Endothelial cell of umbilical vein (primary cell): Measurements from ENCODE around the gene KPNA1. TPM values are rescaled to one million over a fixed set of nuclear protein-coding genes. Genes with fewer than 3 reads are reported as not detected.

Experiments
- BruUV-seq: library from RNA; stranded (reverse); fragments of 400-500 nt; replicated peaks from 2 replicates; lab custom pipeline; 2021; lab: Mats Ljungman, UMichigan
- CTCF ChIA-PET: fragments of 300-600, 350-600 bp; sonication (Branson Sonifier 250); formaldehyde crosslinking; loops from one replicate; lab custom pipeline; 2021; ENCODE audit warnings: antibody characterized with exemption, inconsistent platforms; lab: Charles Lee
- POLR2A ChIA-PET: fragments of 300-600, 350-600 bp; sonication (Branson Sonifier 250); formaldehyde crosslinking; loops from one replicate; lab custom pipeline; 2021; ENCODE audit warnings: antibody characterized with exemption, inconsistent platforms; lab: Charles Lee
- DNase-seq: peaks from one replicate; pipeline ENCODE4 v3.0.0-alpha.2; 2011; ENCODE audit warnings: low read depth, low spot score
- FAIRE-seq: peaks from 2 replicates; lab custom pipeline; 2011; peaks lifted over from hg19 to GRCh38; lab: Jason Lieb, UNC
- H2AFZ ChIP-seq: 2 replicates; pipeline ENCODE4 v1.6.0; 2012; ENCODE audit warnings: low read depth, low read length, control low read depth, inconsistent platforms
- H3K27ac ChIP-seq: 2 replicates; pipeline ENCODE4 v1.5.1; 2011; ENCODE audit warnings: low read depth, mild to moderate bottlenecking, control low read depth, low read length, moderate library complexity; ENCODE audit not compliant: insufficient read depth
- H3K27me3 ChIP-seq, 2 experiments: 2 replicates each; pipeline versions ENCODE4 v1.6.0 to v1.6.1; 2011; ENCODE audit warnings: low read length in 2 of 2, mixed read lengths in 1 of 2; ENCODE audit not compliant: control insufficient read depth in 2 of 2, insufficient read depth in 2 of 2
- H3K36me3 ChIP-seq, 2 experiments: 2 replicates in 1 of 2; 3 replicates in 1 of 2; pipeline ENCODE4 v1.5.1; 2011; ENCODE audit warnings: low read length in 2 of 2, mild to moderate bottlenecking in 1 of 2, moderate library complexity in 1 of 2; ENCODE audit not compliant: control insufficient read depth in 2 of 2, insufficient read depth in 2 of 2; ENCODE audit errors: extremely low read depth in 1 of 2
- H3K4me1 ChIP-seq: 3 replicates; pipeline ENCODE4 v1.5.1; 2011; ENCODE audit warnings: mild to moderate bottlenecking, low read length; ENCODE audit not compliant: control insufficient read depth, insufficient read depth; ENCODE audit errors: extremely low read depth
- H3K4me2 ChIP-seq: 2 replicates; pipeline ENCODE4 v1.6.1; 2011; ENCODE audit warnings: low read length, control low read depth, mixed read lengths; ENCODE audit not compliant: insufficient read depth
- H3K4me3 ChIP-seq, 3 experiments: fragments of 200-600 bp in 1 of 3; sonication (generic), shearing (Covaris generic) in 1 of 3; replicated peaks in 1 of 3; 2 replicates each; pipeline ENCODE4 v1.5.1; 2011 to 2016; ENCODE audit warnings: control low read depth in 3 of 3, low read length in 3 of 3, mild to moderate bottlenecking in 2 of 3, inconsistent platforms in 1 of 3, low read depth in 1 of 3, moderate library complexity in 1 of 3; ENCODE audit not compliant: insufficient read depth in 1 of 3
- H3K79me2 ChIP-seq: 2 replicates; pipeline ENCODE4 v1.6.0; 2012; ENCODE audit warnings: low read length, inconsistent platforms; ENCODE audit not compliant: control insufficient read depth, insufficient read depth
- H3K9ac ChIP-seq: replicated peaks from 2 replicates; pipeline ENCODE3; 2011; ENCODE audit warnings: low read length, control low read depth; ENCODE audit not compliant: insufficient read depth; ENCODE audit errors: extremely low read depth
- H3K9me1 ChIP-seq: replicated peaks from 3 replicates; pipeline ENCODE4 v1.6.0; 2011; ENCODE audit warnings: mild to moderate bottlenecking, low read length; ENCODE audit not compliant: control insufficient read depth, insufficient read depth; ENCODE audit errors: extremely low read depth
- H3K9me3 ChIP-seq: replicated peaks from 2 replicates; pipeline ENCODE4 v1.5.1; 2012; ENCODE audit warnings: low read length, inconsistent platforms; ENCODE audit not compliant: control insufficient read depth, insufficient read depth
- H4K20me1 ChIP-seq: replicated peaks from 2 replicates; pipeline ENCODE3; 2011; ENCODE audit warnings: mild to moderate bottlenecking, low read length; ENCODE audit not compliant: control insufficient read depth, insufficient read depth; ENCODE audit errors: extremely low read depth
- CTCF ChIP-seq, 2 donors: IDR thresholded peaks; 1 replicate in 1 of 2; 2 replicates in 1 of 2; pipeline ENCODE4 v1.5.1; 2011; ENCODE audit warnings: low read length in 2 of 2, mild to moderate bottlenecking in 2 of 2, moderate library complexity in 2 of 2, control low read depth in 1 of 2, inconsistent platforms in 1 of 2, low read depth in 1 of 2; ENCODE audit not compliant: insufficient read depth in 1 of 2; ENCODE audit errors: extremely low read depth in 1 of 2
- EZH2 ChIP-seq: IDR thresholded peaks from 2 replicates; pipeline ENCODE4 v1.6.1; 2012; ENCODE audit warnings: borderline replicate concordance, low read depth, mild to moderate bottlenecking, moderate library complexity, low read length, inconsistent platforms; ENCODE audit not compliant: severe bottlenecking
- FOS ChIP-seq: IDR thresholded peaks from 2 replicates; pipeline ENCODE4 v1.6.1; 2011; ENCODE audit warnings: mild to moderate bottlenecking, low read length, moderate library complexity, borderline replicate concordance; ENCODE audit not compliant: insufficient read depth
- GATA2 ChIP-seq: IDR thresholded peaks from 2 replicates; pipeline ENCODE4 v1.7.0; 2011; ENCODE audit warnings: low read depth, mild to moderate bottlenecking, moderate library complexity, mixed read lengths, low read length; ENCODE audit not compliant: insufficient read length, insufficient read depth
- JUN ChIP-seq: IDR thresholded peaks from 2 replicates; pipeline ENCODE4 v1.6.1; 2011; ENCODE audit warnings: borderline replicate concordance, low read depth; ENCODE audit not compliant: insufficient read length, insufficient read depth
- MAX ChIP-seq: IDR thresholded peaks from 2 replicates; pipeline ENCODE4 v1.6.1; 2011; ENCODE audit not compliant: insufficient read depth, insufficient read length
- POLR2A ChIP-seq: IDR thresholded peaks from 2 replicates; pipeline ENCODE4 v1.6.1; 2012; ENCODE audit warnings: low read depth, mild to moderate bottlenecking, control low read depth, low read length
- dilution Hi-C: fragments of 300-500 bp; cut with MboI; formaldehyde crosslinking; loops from one replicate; pipeline ENCODE4 v1.15.0; 2019; ENCODE audit warnings: low sequenced_read_pairs; ENCODE audit not compliant: extremely low pct_ligation_motif_present
- intact Hi-C: fragments of 100-400 bp; cut with micrococcal nuclease; formaldehyde crosslinking; loops from one replicate; pipeline ENCODE4 v1.10.0; 2022
- polyA plus RNA-seq, 4 experiments: library from polyadenylated mRNA; depleted of rRNA in 3 of 4; stranded (reverse) in 3 of 4; unstranded in 1 of 4; fragments of >200 nt; gene quantifications; 2 replicates each; pipeline versions ENCODE4 v1.2.1 to v1.2.3, GENCODE V29; 2011 to 2012; ENCODE audit warnings: missing spikeins in 1 of 4
- total RNA-seq: library from RNA; stranded (reverse); gene quantifications from 2 replicates; pipeline ENCODE4 v1.2.3, GENCODE V29; 2021

The KPNA1 gene
- total and polyA plus RNA-seq, 2 donors (not counting 3 experiments of a cell fraction or from before 2014, with no cell fraction given): 24.4 to 110 TPM

- Histone ChIP-seq H4K20me1 (peaks cover 18% of the 10 kb centered on the region), H3K9ac (no peak overlapping the region), H3K27me3 (no peaks in the 10 kb centered on the region), H3K4me3 (no peak overlapping the region), H3K9me3 (no peaks in the 10 kb centered on the region), H3K4me2 (no peak overlapping the region), H3K9me1 (no peaks in the 10 kb centered on the region), H3K79me2 (peaks cover 96% of the 10 kb centered on the region), H3K36me3 (no peaks in the 10 kb centered on the region), H3K27ac (no peak overlapping the region), H3K4me1 (no peaks in the 10 kb centered on the region), H2AFZ (no peak overlapping the region)
- ChIA-PET POLR2A (no interaction called here), CTCF (interaction anchor here (1.1 kb wide), 1 partner anchor 176 kb away, joined by 4 read pairs; no protein-coding TSS in a partner anchor)
- intact Hi-C loops (no loop called here), dilution Hi-C loops (no loop called here)
- DNase-seq (no peak), FAIRE-seq (no peak)
- BruUV-seq: no TSS peak
- no peak for TF ChIP-seq MAX
- TF ChIP-seq EZH2: no peak
- TF ChIP-seq FOS: no peak
- no peak for TF ChIP-seq JUN
- TF ChIP-seq GATA2: no peak
- TF ChIP-seq POLR2A: no peak
- no peak for TF ChIP-seq CTCF (IDR thresholded peaks at IDR 0.05; ENCODE audit: extremely low read depth in 1 of 2, insufficient read depth in 1 of 2, low read depth in 1 of 2, low read length in 2 of 2)
Measured at GRCh38 chr3:122502941-122503340, 11.8 kb downstream of the KPNA1 start.
